Putamen (tissue), 1 donor: ENCODE data around the gene AKAP9.
A peak's percentile ranks its signal among the peaks of the same experiment; 100 is the strongest.
"Not testable (repeated sequence)": the region's sequence is repeated elsewhere in the genome, so short reads cannot be mapped to it uniquely, and the experiment has no call there.

Source experiments
- DNase-seq: peaks from one replicate; pipeline ENCODE4 v3.0.0-alpha.2; 2016; ENCODE audit warnings: low spot score

AKAP9 gene

DNA sequence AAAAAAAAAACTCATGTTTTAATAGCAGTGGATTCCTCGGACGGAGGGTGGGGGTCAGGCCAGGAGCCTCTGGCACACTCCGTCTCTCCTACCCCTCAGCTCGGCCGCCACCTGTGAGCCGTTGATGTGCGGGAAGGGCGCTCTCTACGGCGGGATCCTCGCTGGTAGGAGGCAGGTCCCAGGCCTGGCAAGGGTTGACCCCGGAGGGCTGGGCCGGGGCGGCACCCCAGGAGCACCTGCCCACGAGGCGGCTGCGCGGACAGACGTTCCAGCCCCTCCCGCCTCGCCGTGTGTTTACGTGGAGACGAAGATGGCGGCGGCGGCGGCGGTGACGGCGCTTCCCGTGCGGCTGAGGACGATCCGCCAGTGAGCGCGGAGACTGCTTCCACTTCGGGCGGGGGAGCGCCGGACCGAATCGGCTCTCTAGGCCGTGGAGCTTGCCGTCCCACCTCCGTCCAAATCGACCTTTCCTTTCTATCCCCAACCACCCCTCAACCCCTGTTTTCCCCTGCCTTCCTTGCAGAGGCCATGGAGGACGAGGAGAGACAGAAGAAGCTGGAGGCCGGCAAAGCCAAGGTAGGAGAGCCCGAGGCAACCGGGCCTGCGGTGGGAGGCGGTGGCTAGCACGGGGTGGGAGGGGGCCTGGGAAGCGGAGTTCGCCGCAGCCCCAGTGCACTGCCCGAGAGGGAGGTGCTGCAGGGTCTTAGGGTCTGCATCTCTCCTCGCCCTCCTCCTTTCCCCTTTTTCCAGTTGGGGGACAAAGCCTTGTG lies at the start of gene AKAP9:
AKAP9 (plus strand) TSS at position 291 of the 770 bp plus-strand sequence; CDS start at position 529, 238 bp downstream.
- peak; percentile 78 for DNase-seq

- no peak for DNase-seq
Observed at GRCh38 chr7:91892099-91892705, 48.5 kb upstream of the AKAP9 start.

- no peak for DNase-seq
Observed at GRCh38 chr7:91892821-91893340, 47.8 kb upstream of the AKAP9 start.

- DNase-seq, result not testable (repeated sequence)
Observed at GRCh38 chr7:91893699-91894098, 47.0 kb upstream of the AKAP9 start.

GRCh38 chr7:91894781-91895480 lies 45.7 kb upstream of the AKAP9 start:
- no peak for DNase-seq

DNA sequence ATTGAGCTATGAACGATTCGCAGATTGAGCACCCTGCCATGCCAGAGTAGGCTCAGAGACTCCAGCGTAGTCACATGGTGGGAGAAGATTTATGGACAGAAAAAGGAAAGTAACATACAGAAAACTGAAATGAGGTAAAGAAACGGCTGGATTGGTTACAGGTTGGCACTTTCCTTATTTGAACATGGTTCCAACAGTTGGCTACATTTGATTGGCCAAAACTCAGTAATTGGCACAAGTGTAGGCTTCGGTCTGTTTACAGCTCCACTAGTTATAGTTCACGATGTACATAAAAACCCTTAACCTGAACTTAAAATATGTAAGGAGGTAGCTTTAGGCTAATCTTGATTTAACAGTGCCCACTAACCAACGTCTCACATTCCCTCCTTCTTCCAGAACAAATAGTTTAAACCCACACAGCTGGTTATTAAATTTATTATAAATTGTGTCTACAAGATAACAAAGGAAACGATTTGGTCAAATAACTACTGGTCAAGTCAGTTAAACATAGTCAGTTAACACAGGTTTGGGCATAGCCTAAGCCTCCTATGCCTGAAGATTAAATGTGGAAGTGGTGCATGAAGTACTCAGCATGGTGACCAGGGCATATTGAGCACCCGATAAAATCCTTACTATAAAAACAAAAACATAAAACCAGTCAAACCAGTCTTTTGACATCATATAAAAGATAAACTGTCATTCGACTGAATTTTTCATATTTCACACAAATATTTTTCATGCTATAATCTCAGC lies 42.2 kb upstream of the AKAP9 start:
- no peak for DNase-seq

- DNase-seq, result no peak
Observed at GRCh38 chr7:91899563-91899962, 41.1 kb upstream of the AKAP9 start.

- DNase-seq, result no peak
Observed at GRCh38 chr7:91910171-91910570, 30.5 kb upstream of the AKAP9 start.

GRCh38 chr7:91911121-91911520 lies 29.5 kb upstream of the AKAP9 start:
- no peak for DNase-seq

- DNase-seq, result no peak
Observed at GRCh38 chr7:91912494-91912893, 28.2 kb upstream of the AKAP9 start.

DNA sequence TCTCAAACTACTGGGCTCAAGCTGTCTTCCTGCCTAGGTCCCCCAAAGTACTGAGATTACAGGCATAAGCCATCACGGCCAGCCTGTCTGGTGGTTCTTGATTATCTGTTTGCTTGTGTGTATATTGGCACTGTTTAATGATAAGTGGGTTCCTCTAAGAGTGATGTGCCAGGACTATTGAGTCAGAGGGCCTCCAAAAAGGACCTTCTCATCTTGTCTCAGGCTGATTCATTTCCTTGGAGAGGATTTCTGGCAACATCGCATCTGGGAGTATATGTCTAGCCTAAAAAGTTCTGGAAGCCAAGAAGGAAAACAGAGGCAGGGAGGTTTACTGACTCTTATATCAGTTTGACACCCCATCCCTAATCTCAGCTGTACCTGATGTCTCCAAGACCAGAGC lies 27.1 kb upstream of the AKAP9 start:
- no peak for DNase-seq

GRCh38 chr7:91915401-91916050 lies 25.1 kb upstream of the AKAP9 start:
- no peak for DNase-seq

DNA sequence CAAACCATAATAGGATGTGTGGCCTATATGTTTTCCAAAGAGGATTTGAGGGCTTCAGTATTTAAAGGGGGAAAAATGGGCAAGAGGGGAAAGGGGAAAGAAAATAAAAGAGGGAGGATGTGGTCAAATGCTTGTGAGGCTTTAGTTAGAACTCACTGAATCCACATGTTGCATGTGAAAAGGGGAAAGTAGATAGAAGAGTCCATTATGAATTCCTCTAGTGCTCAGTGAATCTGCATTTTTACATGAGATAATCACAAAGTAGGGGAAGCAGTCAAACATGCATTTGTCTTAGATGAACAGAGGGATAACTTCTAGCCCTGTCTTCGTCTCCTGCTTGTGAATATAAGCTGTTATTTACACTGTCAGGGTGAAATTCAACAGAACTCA lies 24.6 kb upstream of the AKAP9 start:
- DNase-seq, result no peak

GRCh38 chr7:91918356-91918755 lies 22.3 kb upstream of the AKAP9 start:
- no peak for DNase-seq

GRCh38 chr7:91922857-91923256 lies 17.8 kb upstream of the AKAP9 start:
- no peak for DNase-seq

- DNase-seq, result no peak
Observed at GRCh38 chr7:91927912-91928311, 12.8 kb upstream of the AKAP9 start.

- DNase-seq, result no peak
Observed at GRCh38 chr7:91929463-91929862, 11.2 kb upstream of the AKAP9 start.

- DNase-seq, result peak; percentile 25
Observed at GRCh38 chr7:91940171-91940570, 491 bp upstream of the AKAP9 start.

DNA sequence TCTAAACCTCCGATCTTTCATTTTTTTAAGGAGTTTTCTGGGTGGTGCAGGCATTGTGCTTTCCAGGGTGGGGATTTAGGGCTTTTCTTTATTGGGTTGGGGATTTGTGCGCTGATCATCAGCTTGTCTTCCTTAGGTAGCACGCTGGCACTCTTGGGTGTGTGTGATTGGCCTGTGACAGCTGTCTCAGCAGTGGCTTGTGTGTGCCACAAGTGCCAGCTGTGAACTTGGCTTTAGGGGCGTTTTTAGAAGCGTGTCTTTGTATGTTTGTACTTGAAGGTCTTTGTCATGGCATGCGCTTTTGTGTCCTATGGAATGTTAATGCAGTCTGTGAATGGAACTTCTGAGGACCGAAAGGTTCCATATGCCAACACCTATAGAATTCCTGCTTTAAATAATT lies 788 bp downstream of the AKAP9 start:
- DNase-seq, result peak; percentile 42

DNA sequence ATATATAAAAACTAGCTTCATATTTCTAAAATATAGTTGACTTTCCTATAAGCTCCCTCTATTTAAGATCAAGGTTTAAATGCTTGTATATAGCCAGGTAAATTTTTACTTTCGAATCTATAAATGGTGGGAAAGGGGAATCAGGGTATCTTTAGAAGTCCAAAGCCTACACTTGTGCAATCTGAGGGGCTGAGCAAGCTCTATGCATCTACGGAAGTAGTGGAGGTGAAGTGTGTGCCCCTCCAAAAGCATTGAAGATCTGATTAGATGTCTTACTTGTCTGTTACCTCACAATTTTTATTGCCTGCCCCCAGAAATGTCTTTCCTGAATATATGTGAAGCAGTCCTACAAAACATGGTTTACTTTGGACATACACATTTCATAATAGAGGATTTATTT lies 1.6 kb downstream of the AKAP9 start:
- DNase-seq, result no peak

GRCh38 chr7:91944970-91945369 lies 4.3 kb downstream of the AKAP9 start:
- DNase-seq, result not testable (repeated sequence)

- DNase-seq, result no peak
Observed at GRCh38 chr7:91945476-91945875, 4.8 kb downstream of the AKAP9 start.
